Activated naive CD4-positive, alpha-beta T cell treated with anti-CD3 and anti-CD28 coated beads, Interleukin-2, amount 50 U/mL, for 72 hours (primary cell): ENCODE measurements around the gene SDK1. TPM values are rescaled to one million over a fixed set of nuclear protein-coding genes. Genes with fewer than 3 reads are reported as not detected.
"Not testable (repeated sequence)": the region's sequence is repeated elsewhere in the genome, so short reads cannot be mapped to it uniquely, and the experiment has no call there.

Experiments
- ATAC-seq, 2 donors: fragments of 150-1000 bp; cut with Tn5 transposase; 2 replicates each; pipeline ENCODE4 v1.10.0; 2021; ENCODE audit warnings: mild to moderate bottlenecking in 2 of 2, moderate library complexity in 2 of 2
- DNase-seq, 2 donors: peaks; one replicate each; pipeline ENCODE4 v3.0.0; 2021 to 2022; ENCODE audit warnings: low spot score in 2 of 2
- H3K27ac Mint-ChIP-seq, 2 donors: one replicate each; pipeline ENCODE4 v1.8.0; 2022; ENCODE audit warnings: mild to moderate bottlenecking in 2 of 2, mixed read lengths in 2 of 2
- H3K36me3 Mint-ChIP-seq, 2 donors: one replicate each; pipeline ENCODE4 v1.8.0; 2022; ENCODE audit warnings: mixed read lengths in 2 of 2
- H3K9me3 Mint-ChIP-seq, 2 donors: one replicate each; pipeline ENCODE4 v1.8.0; 2022; ENCODE audit warnings: mixed read lengths in 2 of 2
- total RNA-seq, 2 donors: library from RNA; stranded (reverse); gene quantifications; one replicate each; pipeline ENCODE4 v1.2.3, GENCODE V29; 2022

Gene SDK1
- total RNA-seq, 2 donors from 2014 or later = 1.3 to 2.1 TPM

GRCh38 chr7:3655635-3656034 is 354.6 kb downstream of the SDK1 start:
- H3K27ac Mint-ChIP-seq = no peak overlapping the region
- DNase-seq = no peak
- H3K36me3 Mint-ChIP-seq = no peaks in the 10 kb centered on the region
- H3K9me3 Mint-ChIP-seq = no peaks in the 10 kb centered on the region
- ATAC-seq = no peak

- Mint-ChIP-seq H3K9me3 (no peaks in the 10 kb centered on the region), H3K27ac (no peak overlapping the region), H3K36me3 (no peaks in the 10 kb centered on the region)
- DNase-seq (no peak), ATAC-seq (no peak)
These were observed 356.2 kb downstream of the SDK1 start for GRCh38 chr7:3657206-3657605.

DNA sequence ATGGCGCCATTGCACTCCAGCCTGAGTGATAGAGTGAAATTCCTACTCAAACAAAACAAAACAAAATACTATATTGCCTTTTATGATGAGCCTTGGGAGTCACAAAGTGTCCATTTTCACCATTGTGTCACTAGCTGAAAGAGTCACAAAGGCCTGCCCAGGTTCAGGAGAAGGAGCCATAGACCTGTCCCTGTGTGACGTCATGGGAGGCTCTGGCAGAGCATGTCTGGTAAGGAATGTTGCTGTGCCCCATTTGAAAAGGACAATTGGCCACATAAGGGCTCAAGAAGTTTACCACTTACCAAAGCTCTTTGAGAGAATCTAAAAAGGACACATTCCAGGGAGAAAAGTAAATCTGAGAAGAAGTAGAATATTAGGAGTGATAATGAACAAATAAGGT is 367.7 kb downstream of the SDK1 start:
- no peak overlapping the region for H3K27ac Mint-ChIP-seq
- H3K9me3 Mint-ChIP-seq = no peaks in the 10 kb centered on the region
- no peak for DNase-seq
- no peak for ATAC-seq
- H3K36me3 Mint-ChIP-seq = no peaks in the 10 kb centered on the region

DNA sequence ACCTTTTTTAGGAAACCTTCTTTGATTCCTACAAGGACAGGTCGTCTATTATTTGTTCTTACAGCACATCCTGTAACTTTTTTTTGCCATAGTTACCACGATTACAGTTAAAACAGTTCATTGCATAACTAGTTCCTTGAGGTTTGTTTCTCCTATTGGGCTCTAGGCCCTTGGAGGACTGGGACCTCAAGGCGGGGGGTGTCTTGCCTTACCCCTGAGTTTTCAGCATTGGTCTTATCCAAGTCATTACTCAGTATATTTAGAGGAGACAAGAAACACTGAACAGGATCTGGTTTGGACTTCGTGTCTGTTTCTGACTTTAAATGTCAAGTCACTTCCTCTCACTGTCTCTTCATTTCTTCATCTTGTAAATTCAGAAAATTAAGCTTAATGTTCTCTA is 369.8 kb downstream of the SDK1 start:
- DNase-seq = no peak
- H3K36me3 Mint-ChIP-seq = no peaks in the 10 kb centered on the region

GRCh38 chr7:3673524-3673923 is 372.5 kb downstream of the SDK1 start:
- ATAC-seq (no peak), DNase-seq (peak in 1 of 2 donors; percentile 39)
- no peaks in the 10 kb centered on the region for H3K36me3 Mint-ChIP-seq
- no peak overlapping the region for H3K27ac Mint-ChIP-seq
- H3K9me3 Mint-ChIP-seq = no peaks in the 10 kb centered on the region

More for the DNA sequence above, 369.8 kb downstream of the SDK1 start:
- ATAC-seq = no peak
- Mint-ChIP-seq H3K9me3 (no peaks in the 10 kb centered on the region), H3K27ac (no peak overlapping the region)

DNA sequence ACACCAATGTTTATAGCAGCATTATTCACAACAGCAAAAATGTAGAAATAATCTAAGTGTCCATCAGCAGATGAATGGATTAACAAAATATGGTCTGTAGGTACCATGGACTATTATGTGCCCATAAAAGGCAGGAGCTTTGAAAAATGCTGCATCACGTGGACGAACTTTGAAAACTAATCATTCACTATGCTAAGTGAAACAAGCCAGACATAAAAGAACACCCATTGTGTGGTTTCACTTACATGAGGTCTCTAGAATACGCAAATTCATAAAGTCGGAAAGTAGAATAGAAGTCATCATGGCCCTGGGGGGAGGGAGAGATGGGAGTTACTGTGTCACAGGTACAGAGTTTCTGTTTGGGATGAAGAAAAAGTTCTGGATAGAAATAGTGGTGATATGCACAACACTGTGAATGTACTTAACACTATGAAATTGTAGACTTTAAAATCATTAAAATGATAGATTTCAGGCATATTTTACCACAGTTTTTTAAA is 377.3 kb downstream of the SDK1 start:
- no peaks in the 10 kb centered on the region for H3K9me3 Mint-ChIP-seq
- no peak overlapping the region for H3K27ac Mint-ChIP-seq
- ATAC-seq (no peak), DNase-seq (no peak)
- H3K36me3 Mint-ChIP-seq = no peaks in the 10 kb centered on the region

DNA sequence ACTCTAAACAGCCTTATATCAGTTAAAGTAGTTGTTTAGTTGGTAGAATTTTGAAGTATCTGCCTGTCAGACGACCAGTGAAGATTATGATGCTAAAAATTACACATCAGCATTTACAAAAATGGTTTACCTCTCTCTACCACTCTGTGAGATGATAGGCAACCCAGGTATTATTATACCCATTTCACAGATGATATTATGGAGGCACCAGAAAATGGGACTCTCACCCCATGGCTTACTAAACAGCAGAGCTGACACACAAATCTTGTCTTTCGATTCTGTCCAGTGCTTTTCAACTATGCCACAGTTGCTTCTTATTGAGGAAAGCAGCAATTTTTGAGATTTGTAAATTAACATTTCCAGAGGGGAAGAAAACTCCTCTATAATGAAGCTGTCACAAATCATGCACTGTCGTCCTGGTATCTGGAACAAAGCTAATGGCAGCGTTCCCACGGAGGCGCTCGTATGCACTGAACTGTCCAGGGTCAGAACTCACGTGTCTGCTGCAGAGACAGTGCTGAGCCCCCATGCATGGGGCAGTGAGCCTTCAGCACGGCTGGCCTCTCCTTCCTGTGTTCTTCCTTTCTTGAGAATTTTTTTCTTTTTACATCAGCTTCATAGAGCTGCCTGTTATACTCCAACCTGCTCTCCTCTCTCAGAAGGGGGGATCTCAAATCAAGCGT is 381.1 kb downstream of the SDK1 start:
- DNase-seq (no peak), ATAC-seq (no peak)
- H3K27ac Mint-ChIP-seq = no peak overlapping the region
- no peaks in the 10 kb centered on the region for H3K36me3 Mint-ChIP-seq
- no peaks in the 10 kb centered on the region for H3K9me3 Mint-ChIP-seq

DNA sequence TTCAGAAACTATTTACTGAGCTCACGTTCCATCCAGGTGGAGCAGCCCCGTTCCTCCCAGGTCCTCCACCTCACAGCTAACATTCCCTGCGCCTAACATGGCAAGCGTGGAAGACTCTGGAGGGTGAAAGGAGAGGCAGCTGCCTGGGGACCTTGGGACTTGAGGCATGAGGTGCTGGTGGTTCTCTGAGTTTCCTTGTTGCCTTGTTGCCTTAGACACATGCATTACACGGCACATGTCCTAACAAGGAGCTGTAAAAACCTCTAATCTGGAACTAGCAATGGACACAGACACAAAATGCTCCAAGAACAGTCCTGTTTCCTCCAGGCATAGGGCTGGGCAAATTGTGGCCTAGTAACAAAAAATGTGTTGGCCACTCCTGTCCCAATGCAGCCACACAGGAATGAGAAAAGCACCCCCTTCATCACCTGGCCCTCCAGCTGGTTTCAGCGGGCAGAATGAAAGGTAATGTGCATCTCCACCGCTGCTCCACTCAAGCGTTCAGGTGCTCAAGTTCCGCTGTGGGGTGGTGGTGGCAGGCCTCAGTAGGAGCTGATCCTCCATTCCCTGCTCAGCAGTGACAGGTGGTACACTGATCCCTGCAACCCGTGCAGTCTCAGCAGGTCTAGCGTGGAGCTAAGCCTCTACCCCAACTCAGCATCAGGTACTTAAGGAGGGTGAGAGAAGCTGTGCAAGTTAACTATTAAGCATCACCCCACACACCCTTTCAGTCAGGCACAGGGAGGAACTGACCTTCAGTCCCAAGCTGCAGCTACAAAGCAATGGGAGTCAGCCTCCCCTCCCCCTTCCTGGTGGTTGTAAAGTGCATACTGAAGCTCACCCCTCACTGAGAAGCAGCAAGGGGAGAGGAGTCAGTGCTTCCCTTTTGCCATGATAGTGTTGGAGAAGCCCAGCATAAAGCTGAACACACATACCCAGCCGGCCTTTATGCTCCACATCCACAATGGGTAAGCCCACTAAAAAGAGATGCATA is 382.8 kb downstream of the SDK1 start:
- ATAC-seq = no peak
- Mint-ChIP-seq H3K9me3 (no peaks in the 10 kb centered on the region), H3K27ac (no peak overlapping the region), H3K36me3 (no peaks in the 10 kb centered on the region)
- no peak for DNase-seq

DNA sequence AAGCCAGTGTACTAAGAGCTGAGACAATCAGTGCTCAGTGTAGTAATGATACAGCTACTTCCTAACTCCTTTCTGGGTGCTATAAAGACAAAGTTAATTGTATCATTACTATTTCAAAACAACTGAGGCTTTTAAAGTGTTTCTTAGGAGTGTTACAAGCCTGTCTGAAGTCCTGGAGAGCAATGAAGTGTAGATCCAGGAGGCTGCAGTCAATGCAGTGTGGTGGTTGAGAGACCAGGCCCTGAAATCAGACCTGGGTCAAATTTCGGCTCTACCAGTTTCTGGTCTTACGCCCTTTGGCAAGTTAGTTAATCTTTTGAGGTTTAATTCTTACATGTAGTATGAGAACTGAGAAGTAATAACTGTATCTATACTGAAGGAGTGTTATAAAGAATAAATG is 387.0 kb downstream of the SDK1 start:
- Mint-ChIP-seq H3K9me3 (no peaks in the 10 kb centered on the region), H3K36me3 (no peaks in the 10 kb centered on the region), H3K27ac (no peak overlapping the region)
- no peak for DNase-seq
- ATAC-seq = no peak

GRCh38 chr7:3688842-3689241 is 387.8 kb downstream of the SDK1 start:
- Mint-ChIP-seq H3K36me3 (no peaks in the 10 kb centered on the region), H3K27ac (no peak overlapping the region), H3K9me3 (no peaks in the 10 kb centered on the region)
- DNase-seq = no peak
- no peak for ATAC-seq

GRCh38 chr7:3691478-3692158 is 390.6 kb downstream of the SDK1 start:
- Mint-ChIP-seq H3K9me3 (no peaks in the 10 kb centered on the region), H3K36me3 (no peaks in the 10 kb centered on the region), H3K27ac (no peak overlapping the region)
- DNase-seq (no peak), ATAC-seq (no peak)

GRCh38 chr7:3695602-3696001 is 394.6 kb downstream of the SDK1 start:
- Mint-ChIP-seq H3K9me3 (no peaks in the 10 kb centered on the region), H3K36me3 (no peaks in the 10 kb centered on the region), H3K27ac (no peak overlapping the region)
- DNase-seq (no peak), ATAC-seq (no peak)

GRCh38 chr7:3696113-3696512 is 395.1 kb downstream of the SDK1 start:
- no peak for ATAC-seq
- no peak for DNase-seq
- H3K27ac Mint-ChIP-seq = no peak overlapping the region
- no peaks in the 10 kb centered on the region for H3K36me3 Mint-ChIP-seq
- H3K9me3 Mint-ChIP-seq = no peaks in the 10 kb centered on the region

DNA sequence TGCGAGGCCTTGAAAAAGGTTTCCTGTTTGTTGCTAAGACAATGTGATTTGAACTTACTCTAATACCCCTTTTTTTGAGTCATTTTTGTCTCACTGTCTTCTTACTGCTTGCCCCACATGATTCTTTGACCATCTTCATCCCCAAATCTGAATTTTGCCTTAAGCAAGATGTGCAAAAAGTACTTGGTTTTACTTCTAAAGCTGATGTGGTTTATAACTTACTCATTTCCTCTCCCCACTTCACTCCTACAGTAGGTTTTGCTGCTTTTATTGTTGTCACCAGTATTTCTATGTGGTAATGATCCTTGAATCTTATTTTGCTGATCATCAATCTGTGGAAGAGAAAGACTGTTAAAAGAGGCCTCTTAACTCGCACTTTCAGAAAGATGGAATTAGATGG is 396.4 kb downstream of the SDK1 start:
- DNase-seq (no peak), ATAC-seq (peak; percentile 77 to 89)
- H3K36me3 Mint-ChIP-seq = no peaks in the 10 kb centered on the region
- H3K9me3 Mint-ChIP-seq = no peaks in the 10 kb centered on the region
- peak overlapping the region in 1 of 2 donors; percentile 37 for H3K27ac Mint-ChIP-seq

DNA sequence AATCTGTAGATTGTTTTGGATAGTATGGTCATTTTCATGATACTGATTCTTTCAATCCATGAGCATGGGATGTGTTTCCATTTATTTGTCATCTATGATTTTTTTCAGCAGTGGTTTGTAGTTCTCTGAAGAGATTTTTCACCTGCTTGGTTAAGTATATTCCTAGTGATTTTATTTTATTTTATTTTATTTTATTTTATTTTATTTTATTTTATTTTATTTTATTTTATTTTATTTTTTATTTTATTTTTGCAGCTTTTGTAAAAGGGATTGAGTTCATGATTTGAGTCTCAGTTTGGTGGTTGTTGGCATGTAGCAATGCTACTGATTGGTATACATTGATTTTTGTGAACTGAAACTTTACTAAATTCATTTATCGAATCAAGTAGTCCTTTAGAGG is 404.2 kb downstream of the SDK1 start:
- Mint-ChIP-seq H3K9me3 (peaks cover 0 to 5% of the 10 kb centered on the region in 2 donors), H3K36me3 (no peaks in the 10 kb centered on the region), H3K27ac (no peak overlapping the region)
- DNase-seq (no peak), ATAC-seq (no peak)

DNA sequence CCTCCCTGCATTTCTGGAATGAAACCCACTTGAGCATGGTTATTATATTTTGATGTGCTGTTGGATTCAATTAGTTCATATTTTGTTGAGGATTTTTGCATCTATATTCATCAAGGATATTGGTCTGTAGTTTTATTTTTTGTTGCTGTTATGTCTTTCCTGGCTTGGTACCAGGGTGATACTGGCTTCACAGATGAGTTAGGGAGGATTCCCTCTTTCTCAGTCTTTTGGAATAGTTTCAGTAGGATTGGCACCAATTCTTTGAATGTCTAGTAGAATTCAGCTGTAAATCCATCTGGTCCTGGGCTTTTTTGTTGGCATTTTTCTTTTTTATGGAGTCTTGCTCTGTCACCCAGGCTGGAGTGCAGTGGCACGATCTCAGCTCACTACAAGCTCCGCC is 405.0 kb downstream of the SDK1 start:
- not testable (repeated sequence) for ATAC-seq, H3K36me3 Mint-ChIP-seq, DNase-seq, H3K9me3 Mint-ChIP-seq, H3K27ac Mint-ChIP-seq

GRCh38 chr7:3710122-3710521 is 409.1 kb downstream of the SDK1 start:
- H3K9me3 Mint-ChIP-seq = no peaks in the 10 kb centered on the region
- H3K27ac Mint-ChIP-seq = no peak overlapping the region
- DNase-seq = no peak
- ATAC-seq = no peak
- no peaks in the 10 kb centered on the region for H3K36me3 Mint-ChIP-seq
